Upper lobe of left lung (tissue), 6 donors: Measurements from ENCODE around the gene RP2. TPM values are rescaled to one million over a fixed set of nuclear protein-coding genes. Genes with fewer than 3 reads are reported as not detected.

Source experiments
- ATAC-seq, 2 donors: fragments of 200-7000 bp; cut with Tn5 transposase; one replicate each; pipeline ENCODE4 v1.9.1; 2022; ENCODE audit warnings: mild to moderate bottlenecking in 2 of 2, moderate library complexity in 2 of 2; ENCODE audit not compliant: low FRiP score in 2 of 2
- DNase-seq, 2 donors: peaks; one replicate each; pipeline ENCODE4 v3.0.0-alpha.2; 2019 to 2020
- H3K27ac ChIP-seq, 4 donors: fragments of 200-600 bp; sonication (generic); one replicate each; pipeline ENCODE4 v1.5.1; 2016 to 2019
- H3K27me3 ChIP-seq, 4 donors: fragments of 200-600 bp; sonication (generic); one replicate each; pipeline ENCODE4 v1.5.1; 2017 to 2019
- H3K36me3 ChIP-seq, 4 donors: fragments of 200-600 bp; sonication (generic); one replicate each; pipeline ENCODE4 v1.5.1; 2016 to 2019
- H3K4me1 ChIP-seq, 4 donors: fragments of 200-600 bp; sonication (generic); one replicate each; pipeline ENCODE4 v1.5.1; 2018 to 2019
- H3K4me3 ChIP-seq, 4 donors: fragments of 200-600 bp; sonication (generic); one replicate each; pipeline ENCODE4 v1.5.1; 2017 to 2019; ENCODE audit warnings: mild to moderate bottlenecking in 2 of 4, moderate library complexity in 1 of 4
- H3K9me3 ChIP-seq, 4 donors: fragments of 200-600 bp; sonication (generic); one replicate each; pipeline ENCODE4 v1.5.1; 2018 to 2019
- EP300 ChIP-seq, 4 donors: sonication (generic); formaldehyde crosslinking; IDR thresholded peaks; one replicate each; pipeline ENCODE4 v1.5.1; 2017; ENCODE audit warnings: antibody characterized with exemption in 4 of 4, control low read depth in 2 of 4
- POLR2A ChIP-seq, 4 donors: fragments of 450-650 bp; IDR thresholded peaks; one replicate each; pipeline ENCODE4 v1.5.1; 2016 to 2017; ENCODE audit warnings: antibody characterized with exemption in 4 of 4, mild to moderate bottlenecking in 2 of 4
- POLR2AphosphoS5 ChIP-seq, 2 donors: sonication (generic); formaldehyde crosslinking; IDR thresholded peaks; one replicate each; pipeline ENCODE4 v1.5.1; 2017; ENCODE audit warnings: antibody characterized with exemption in 2 of 2
- WGBS, 2 donors: methylation state at CpG; one replicate each; pipeline ENCODE4 v1.1.5; 2017 to 2018; 5-methylcytosine and 5-hydroxymethylcytosine counted together
- total RNA-seq, 6 donors: library from RNA; depleted of rRNA in 4 of 6; stranded (reverse); fragments of >200 nt in 4 of 6; gene quantifications; one replicate each; pipeline versions ENCODE4 v1.1.0 to v1.2.1, GENCODE V29; 2016 to 2021
- TF ChIP-seq, protein P1 (sequence below), 6 experiments: fragments of 450-650 bp in 4 of 6; fragments of 200-600 bp in 2 of 6; sonication (generic) in 2 of 6; IDR thresholded peaks; one replicate each; pipeline ENCODE4 v1.5.1; 2016 to 2019; ENCODE audit warnings: antibody characterized with exemption in 6 of 6
- donor health status: DM: no; HTN: no; CAD: no; lungs with moderate emphysema.
- donor health status: DM: no; HTN: yes; CAD: no; lungs with severe emphysema.

The RP2 gene
- total RNA-seq = 10 to 100 TPM in 4 of 6 donors, 1 to 10 TPM in 2; 3.1 to 22.0 (median 15.0) TPM

DNA sequence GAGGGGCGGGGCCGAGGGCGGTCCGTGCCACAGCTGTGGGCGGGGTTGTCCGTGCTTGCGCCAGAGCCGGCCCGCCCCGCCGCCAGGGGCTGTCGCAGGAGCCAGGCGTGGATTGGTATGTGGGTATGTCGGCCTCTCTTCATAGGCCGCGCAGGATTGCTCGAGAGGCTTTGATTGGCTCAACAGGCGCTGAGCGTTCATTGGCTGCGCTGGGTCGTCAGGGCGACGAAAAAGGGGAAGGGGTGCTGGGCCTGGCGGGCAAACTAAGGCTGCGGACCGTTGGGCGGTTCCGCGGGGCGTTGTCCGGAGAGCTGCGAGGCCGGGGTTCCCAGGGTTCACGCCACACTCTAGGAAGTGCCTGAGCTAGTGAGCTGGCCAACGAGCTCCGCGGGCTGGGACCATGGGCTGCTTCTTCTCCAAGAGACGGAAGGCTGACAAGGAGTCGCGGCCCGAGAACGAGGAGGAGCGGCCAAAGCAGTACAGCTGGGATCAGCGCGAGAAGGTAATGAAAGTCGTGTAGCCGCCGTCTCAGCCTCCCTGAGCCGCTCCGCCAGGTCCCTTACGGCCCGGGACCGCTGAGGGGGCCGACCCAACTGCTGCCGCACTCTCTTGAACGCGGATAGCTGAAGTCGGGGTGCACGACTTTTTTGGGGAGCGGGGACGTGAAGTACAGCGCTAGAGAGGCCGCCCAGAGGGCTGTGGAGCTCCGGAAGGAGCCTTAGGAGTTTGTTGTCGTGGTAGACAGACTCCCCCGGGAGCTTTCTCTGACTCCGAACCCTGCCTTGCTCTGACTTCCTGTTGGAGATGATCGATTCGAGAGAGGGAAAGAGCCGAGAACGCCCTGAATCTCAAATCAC is at the start of gene RP2:
Gene RP2 (plus strand): TSS at position 343 of the 857 bp plus-strand sequence. CDS start 58 bp downstream, at position 401.
- peak; percentile 97 to 98 for ATAC-seq
- TF ChIP-seq POLR2A (IDR thresholded peaks at IDR 0.05) = peak in 3 of 4 donors; percentile 59 to 94 (median 72)
- TF ChIP-seq EP300 (IDR thresholded peaks at IDR 0.05) = no peak
- peak; percentile 76 to 89 for TF ChIP-seq POLR2AphosphoS5 (IDR thresholded peaks at IDR 0.05)
- TF ChIP-seq, protein P1, sequence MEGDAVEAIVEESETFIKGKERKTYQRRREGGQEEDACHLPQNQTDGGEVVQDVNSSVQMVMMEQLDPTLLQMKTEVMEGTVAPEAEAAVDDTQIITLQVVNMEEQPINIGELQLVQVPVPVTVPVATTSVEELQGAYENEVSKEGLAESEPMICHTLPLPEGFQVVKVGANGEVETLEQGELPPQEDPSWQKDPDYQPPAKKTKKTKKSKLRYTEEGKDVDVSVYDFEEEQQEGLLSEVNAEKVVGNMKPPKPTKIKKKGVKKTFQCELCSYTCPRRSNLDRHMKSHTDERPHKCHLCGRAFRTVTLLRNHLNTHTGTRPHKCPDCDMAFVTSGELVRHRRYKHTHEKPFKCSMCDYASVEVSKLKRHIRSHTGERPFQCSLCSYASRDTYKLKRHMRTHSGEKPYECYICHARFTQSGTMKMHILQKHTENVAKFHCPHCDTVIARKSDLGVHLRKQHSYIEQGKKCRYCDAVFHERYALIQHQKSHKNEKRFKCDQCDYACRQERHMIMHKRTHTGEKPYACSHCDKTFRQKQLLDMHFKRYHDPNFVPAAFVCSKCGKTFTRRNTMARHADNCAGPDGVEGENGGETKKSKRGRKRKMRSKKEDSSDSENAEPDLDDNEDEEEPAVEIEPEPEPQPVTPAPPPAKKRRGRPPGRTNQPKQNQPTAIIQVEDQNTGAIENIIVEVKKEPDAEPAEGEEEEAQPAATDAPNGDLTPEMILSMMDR (IDR thresholded peaks at IDR 0.05) = peak in 5 of 6 experiments; percentile 18 to 55 (median 49)
- 0 to 39% methylated on average over 9 to 60 of the region's 71 CpGs for WGBS, 2 donors
- H3K4me1 ChIP-seq = peaks cover 0 to 20% (median 11%) of the 10 kb centered on the region in 4 donors
- DNase-seq = peak; percentile 95 to 97
- H3K27ac ChIP-seq = peak within 1 kb of the TSS; percentile 89 to 95 (median 90)
- H3K27me3 ChIP-seq = no peaks in the 10 kb centered on the region
- peak within 1 kb of the TSS; percentile 29 to 73 (median 62) for H3K4me3 ChIP-seq
- no peaks in the 10 kb centered on the region for H3K9me3 ChIP-seq
- no peaks in the 10 kb centered on the region for H3K36me3 ChIP-seq

DNA sequence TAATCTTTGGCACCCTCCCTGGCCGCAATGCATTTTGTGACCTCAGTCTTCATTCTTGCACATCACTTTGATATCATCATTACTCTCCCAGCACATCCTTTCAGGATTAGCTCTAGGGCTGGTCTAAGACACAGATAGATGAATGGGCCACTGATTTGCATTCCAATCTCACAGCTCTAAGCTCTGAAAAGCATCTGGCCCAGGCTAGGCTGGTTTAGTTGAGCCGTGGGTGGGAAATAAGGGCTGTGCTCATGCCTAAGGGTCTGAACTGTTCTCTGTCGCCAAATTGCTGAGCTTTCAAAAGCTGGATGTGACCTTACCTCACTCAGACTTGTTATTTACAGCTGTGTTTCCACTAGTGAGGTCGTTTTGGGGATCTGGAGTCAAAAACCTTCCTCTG is 47.9 kb upstream of the RP2 start:
- Histone ChIP-seq H3K9me3 (no peaks in the 10 kb centered on the region), H3K36me3 (no peaks in the 10 kb centered on the region), H3K27me3 (no peaks in the 10 kb centered on the region), H3K4me3 (no peak overlapping the region), H3K4me1 (peaks cover 0 to 10% (median 3%) of the 10 kb centered on the region in 4 donors), H3K27ac (no peak overlapping the region)
- WGBS, 2 donors = 59 to 65% methylated on average over 2 to 4 of the region's 4 CpGs
- TF ChIP-seq, protein P1 (IDR thresholded peaks at IDR 0.05) = no peak
- no peak for TF ChIP-seq POLR2A (IDR thresholded peaks at IDR 0.05)
- no peak for TF ChIP-seq EP300 (IDR thresholded peaks at IDR 0.05)
- no peak for TF ChIP-seq POLR2AphosphoS5 (IDR thresholded peaks at IDR 0.05)
- DNase-seq (no peak), ATAC-seq (no peak)

DNA sequence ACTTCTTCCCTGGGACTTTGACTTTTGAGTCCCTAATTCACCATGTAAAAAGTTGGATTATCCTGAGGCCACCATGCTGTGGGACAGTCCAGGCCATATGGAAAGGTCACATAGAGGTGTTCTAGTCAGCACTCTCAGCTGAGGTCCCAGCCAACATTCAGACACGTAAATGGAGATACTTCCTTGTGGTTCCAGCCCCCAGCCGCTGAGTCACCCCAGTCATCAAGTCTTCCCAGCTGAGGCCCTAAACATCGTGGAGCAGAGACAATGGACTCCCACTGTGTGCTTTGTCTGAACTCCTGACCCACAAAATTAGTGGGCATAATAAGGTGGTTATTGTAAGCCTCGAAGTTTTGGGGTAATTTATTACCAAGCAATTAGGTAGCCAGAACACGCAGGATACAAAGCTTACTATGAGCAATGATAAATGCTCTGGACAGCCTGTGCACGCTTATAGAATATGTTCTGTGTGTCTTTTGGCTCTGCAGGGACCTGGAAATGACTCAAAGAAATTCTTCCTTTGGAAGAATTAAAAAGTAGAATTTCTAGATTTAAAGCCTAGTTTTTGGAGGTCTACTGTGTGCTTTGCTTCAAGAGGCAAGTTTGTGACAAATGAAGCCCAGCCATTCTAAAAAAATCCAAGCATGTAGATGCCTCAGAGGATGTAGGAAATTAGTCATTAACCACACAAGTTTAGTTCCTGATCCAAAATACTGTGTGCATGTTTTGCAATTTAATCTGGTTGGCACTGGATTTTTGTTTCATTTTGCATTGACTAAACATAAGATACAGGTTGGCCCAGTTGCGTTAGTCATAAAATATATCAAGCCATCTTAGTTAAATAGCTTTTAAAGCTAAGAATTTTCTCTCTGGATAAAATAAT is 44.7 kb upstream of the RP2 start:
- ATAC-seq = peak in 1 of 2 donors; percentile 77
- WGBS, 2 donors = 35 to 51% methylated on average over 5 to 7 of the region's 7 CpGs
- Histone ChIP-seq H3K36me3 (no peaks in the 10 kb centered on the region), H3K4me3 (no peak overlapping the region), H3K27me3 (no peaks in the 10 kb centered on the region), H3K27ac (peak overlapping the region; percentile 0 to 56 (median 42)), H3K9me3 (no peaks in the 10 kb centered on the region), H3K4me1 (peaks cover 0 to 10% (median 3%) of the 10 kb centered on the region in 4 donors)
- no peak for TF ChIP-seq POLR2AphosphoS5 (IDR thresholded peaks at IDR 0.05)
- no peak for TF ChIP-seq EP300 (IDR thresholded peaks at IDR 0.05)
- TF ChIP-seq, protein P1 (IDR thresholded peaks at IDR 0.05) = no peak
- no peak for TF ChIP-seq POLR2A (IDR thresholded peaks at IDR 0.05)
- peak in 1 of 2 donors; percentile 42 for DNase-seq

DNA sequence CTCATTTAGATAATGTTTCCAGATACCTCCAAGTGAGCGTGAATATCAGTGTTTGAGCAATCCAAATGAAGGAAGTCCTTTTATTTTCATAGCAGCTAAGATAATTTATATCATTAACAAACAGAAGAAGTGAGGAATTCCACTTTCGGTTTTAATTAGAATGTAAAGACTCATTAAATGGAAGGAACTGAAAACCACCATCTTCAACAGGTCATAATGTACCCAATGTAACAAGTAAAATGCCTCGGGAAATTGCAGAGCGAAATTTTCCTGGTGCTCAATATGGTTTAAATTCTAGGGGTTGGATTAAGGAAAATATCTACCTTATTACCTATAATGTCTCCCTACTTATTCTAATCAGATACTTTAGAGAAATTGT is 44.0 kb upstream of the RP2 start:
- WGBS, 2 donors = 51% methylated on average over 4 of the region's 4 CpGs
- no peaks in the 10 kb centered on the region for H3K9me3 ChIP-seq
- no peak for ATAC-seq

More for the DNA sequence above, 44.0 kb upstream of the RP2 start:
- H3K36me3 ChIP-seq = no peaks in the 10 kb centered on the region
- DNase-seq = no peak
- peak overlapping the region in 1 of 4 donors; percentile 48 for H3K27ac ChIP-seq
- TF ChIP-seq POLR2A (IDR thresholded peaks at IDR 0.05) (no peak), POLR2AphosphoS5 (IDR thresholded peaks at IDR 0.05) (no peak), EP300 (IDR thresholded peaks at IDR 0.05) (no peak)
- TF ChIP-seq, protein P1 (IDR thresholded peaks at IDR 0.05) = no peak
- H3K27me3 ChIP-seq = no peaks in the 10 kb centered on the region
- H3K4me3 ChIP-seq = no peak overlapping the region
- H3K4me1 ChIP-seq = peaks cover 0 to 10% (median 3%) of the 10 kb centered on the region in 4 donors
